ENCODE data around the gene PPFIBP1. TPM values are rescaled to one million over a fixed set of nuclear protein-coding genes. Genes with fewer than 3 reads are reported as not detected.

PPFIBP1 gene
- total and polyA plus RNA-seq, 2 of the 8 experiments (the other 6 are each of a cell fraction or from before 2014, with no cell fraction given), result 7.7 to 31.3 TPM

GRCh38 chr12:27508736-27509431 is 15.1 kb upstream of the PPFIBP1 start:
- FAIRE-seq, result no peak
- 74% methylated on average over 5 of the region's 5 CpGs; no CpG with 5 or more reads in 1 of the 2 experiments for WGBS, 2 experiments (ENCODE audit: extremely low coverage in 1 of 2, insufficient coverage in 1 of 2, insufficient read length in 1 of 2, insufficient replicate concordance in 2 of 2, low coverage in 1 of 2, low lambda C conversion rate in 2 of 2, missing lambda C conversion rate in 1 of 2)
- H2AK5ac ChIP-seq (ENCODE audit: low read depth, low read length), result no peak overlapping the region
- H3K27ac ChIP-seq (ENCODE audit: low read depth, low read length), result no peak overlapping the region
- H3K23me2 ChIP-seq (ENCODE audit: low read depth, low read length), result no peaks in the 10 kb centered on the region
- POLR2A ChIA-PET (ENCODE audit: partially characterized antibody), result interaction anchor here (1.7 kb wide), 1 partner anchor 15 kb away, joined by 9 read pairs; the partner anchor contains the start of gene PPFIBP1
- no peak overlapping the region for H3K23ac ChIP-seq (ENCODE audit: insufficient read length)
- no peak overlapping the region for H4K5ac ChIP-seq (ENCODE audit: insufficient read length, low read depth, low read length)
- no peaks in the 10 kb centered on the region for H4K20me1 ChIP-seq (replicated peaks in 1 of 2; ENCODE audit: control insufficient read depth in 1 of 2, insufficient read depth in 2 of 2, low read length in 2 of 2)
- no peak for DNase-seq (ENCODE audit: low read depth in 1 of 2, low spot score in 2 of 2)
- no peak overlapping the region for H2BK5ac ChIP-seq (ENCODE audit: low read depth, low read length)
- H3K4me2 ChIP-seq (ENCODE audit: insufficient read depth in 1 of 2, low read depth in 2 of 2, low read length in 2 of 2), result no peak overlapping the region
- no peaks in the 10 kb centered on the region for H3K9me3 ChIP-seq (ENCODE audit: insufficient read depth in 2 of 2, low read depth in 1 of 2, low read length in 1 of 2)
- no peak overlapping the region for H2AFZ ChIP-seq (ENCODE audit: low read length)
- H2BK120ac ChIP-seq (replicated peaks; ENCODE audit: low read depth, low read length), result no peak overlapping the region
- no peak overlapping the region for H4K91ac ChIP-seq (replicated peaks; ENCODE audit: insufficient read length, low read length)
- no peaks in the 10 kb centered on the region for H3K79me1 ChIP-seq (ENCODE audit: low read depth, low read length)
- CTCF ChIA-PET (ENCODE audit: partially characterized antibody), result no interaction called here
- H3K4me1 ChIP-seq (replicated peaks in 1 of 4; ENCODE audit: control insufficient read depth in 3 of 4, insufficient read depth in 4 of 4, low read length in 3 of 4), result no peaks in the 10 kb centered on the region; a peak in 2 of 7 replicates
- no peak overlapping the region for H2BK12ac ChIP-seq (ENCODE audit: low read depth, low read length)
- H4K8ac ChIP-seq (ENCODE audit: extremely low read depth, insufficient read depth, low read length), result no peak overlapping the region
- no peaks in the 10 kb centered on the region for H3K36me3 ChIP-seq (ENCODE audit: control insufficient read depth in 2 of 4, insufficient read depth in 4 of 4, low read length in 3 of 4)
- H3K56ac ChIP-seq (replicated peaks; ENCODE audit: insufficient read length, low read depth, low read length), result no peak overlapping the region
- H3K4me3 ChIP-seq (ENCODE audit: extremely low read depth in 1 of 4, insufficient read depth in 2 of 4, low read depth in 3 of 4, low read length in 4 of 4), result no peak overlapping the region
- H3K4ac ChIP-seq (replicated peaks; ENCODE audit: insufficient read length, low read depth, low read length), result no peak overlapping the region
- no peak overlapping the region for H2BK15ac ChIP-seq (ENCODE audit: low read length)
- H3K14ac ChIP-seq (ENCODE audit: insufficient read length), result no peak overlapping the region
- H3K27me3 ChIP-seq (replicated peaks in 1 of 4; ENCODE audit: control insufficient read depth in 3 of 4, extremely low read depth in 1 of 4, insufficient read depth in 3 of 4, low read length in 3 of 4), result no peaks in the 10 kb centered on the region
- H3K79me2 ChIP-seq (ENCODE audit: control insufficient read depth in 1 of 2, insufficient read depth in 2 of 2, low read length in 2 of 2), result no peaks in the 10 kb centered on the region
- H3K18ac ChIP-seq (ENCODE audit: extremely low read depth, low read length), result no peak overlapping the region
- H3K9ac ChIP-seq (replicated peaks in 1 of 4; ENCODE audit: extremely low read depth in 1 of 4, low read depth in 3 of 4, low read length in 3 of 4), result no peak overlapping the region
- no peak overlapping the region for H2BK20ac ChIP-seq (ENCODE audit: low read length)
- TF ChIP-seq POLR2A (IDR thresholded peaks at IDR 0.05; ENCODE audit: control extremely low read depth in 1 of 2, low read depth in 2 of 2, low read length in 2 of 2), result no peak
- TF ChIP-seq CHD2 (IDR thresholded peaks at IDR 0.05; ENCODE audit: low read length), result no peak
- no peak for TF ChIP-seq SIN3A (conservative IDR thresholded peaks at IDR 0.05 in 1 of 2, IDR thresholded peaks at IDR 0.05 in 1 of 2; ENCODE audit: low read depth in 1 of 2, low read length in 2 of 2)
- no peak for TF ChIP-seq HDAC6 (IDR thresholded peaks at IDR 0.05; ENCODE audit: low read depth, low read length)
- no peak for TF ChIP-seq SP1 (IDR thresholded peaks at IDR 0.05; ENCODE audit: low read depth, low read length)
- no peak for TF ChIP-seq NANOG (IDR thresholded peaks at IDR 0.05; ENCODE audit: insufficient read depth, low read depth, low read length, poor library complexity, severe bottlenecking)
- TF ChIP-seq KDM4A (IDR thresholded peaks at IDR 0.05; ENCODE audit: low read depth, low read length, severe bottlenecking), result no peak
- no peak for TF ChIP-seq JUN (IDR thresholded peaks at IDR 0.05; ENCODE audit: low read depth, low read length)
- TF ChIP-seq FOSL1 (IDR thresholded peaks at IDR 0.05; ENCODE audit: insufficient read depth, low read depth, low read length), result no peak
- no peak for TF ChIP-seq POU5F1 (IDR thresholded peaks at IDR 0.05; ENCODE audit: low read depth, low read length)
- no peak for TF ChIP-seq HDAC2 (IDR thresholded peaks at IDR 0.05; ENCODE audit: borderline replicate concordance in 1 of 2, low read depth in 2 of 2, low read length in 2 of 2)
- no peak for TF ChIP-seq TEAD4 (IDR thresholded peaks at IDR 0.05; ENCODE audit: low read depth, low read length)
- TF ChIP-seq GABPA (IDR thresholded peaks at IDR 0.05; ENCODE audit: borderline replicate concordance, insufficient read depth, low read length), result no peak

All from H1 (cell line).